Astrocyte (in vitro differentiated cells and primary cell): ENCODE results near the gene SDK1. TPM values are rescaled to one million over a fixed set of nuclear protein-coding genes. Genes with fewer than 3 reads are reported as not detected.

Source experiments
- DNase-seq: peaks from one replicate; pipeline ENCODE4 v3.0.0-alpha.2; 2010; ENCODE audit warnings: low read depth
- FAIRE-seq: peaks from 2 replicates; lab custom pipeline; 2011; peaks lifted over from hg19 to GRCh38; lab: Jason Lieb, UNC
- H2AFZ ChIP-seq: 2 replicates; pipeline ENCODE4 v1.6.0; 2012; ENCODE audit warnings: low read depth, low read length, inconsistent platforms
- H3K27ac ChIP-seq: 2 replicates; pipeline ENCODE4 v1.5.1; 2011; ENCODE audit warnings: low read depth, low read length, inconsistent platforms
- H3K27me3 ChIP-seq: 2 replicates; pipeline ENCODE4 v1.6.0; 2011; ENCODE audit warnings: low read length, inconsistent platforms; ENCODE audit not compliant: insufficient read depth
- H3K36me3 ChIP-seq: 2 replicates; pipeline ENCODE4 v1.5.1; 2011; ENCODE audit warnings: low read length, inconsistent platforms; ENCODE audit not compliant: insufficient read depth
- H3K4me1 ChIP-seq: 2 replicates; pipeline ENCODE4 v1.5.1; 2011; ENCODE audit warnings: low read length, inconsistent platforms; ENCODE audit not compliant: insufficient read depth
- H3K4me2 ChIP-seq: 2 replicates; pipeline ENCODE4 v1.6.0; 2012; ENCODE audit warnings: low read length, inconsistent platforms
- H3K4me3 ChIP-seq: 2 replicates; pipeline ENCODE4 v1.5.1; 2011; ENCODE audit warnings: low read depth, mild to moderate bottlenecking, low read length, inconsistent platforms; ENCODE audit not compliant: insufficient read depth
- H3K79me2 ChIP-seq: 2 replicates; pipeline ENCODE4 v1.6.0; 2012; ENCODE audit warnings: mild to moderate bottlenecking, low read length, inconsistent platforms; ENCODE audit not compliant: insufficient read depth
- H3K9ac ChIP-seq: 2 replicates; pipeline ENCODE4 v1.6.0; 2012; ENCODE audit warnings: mild to moderate bottlenecking, low read length, inconsistent platforms
- H3K9me3 ChIP-seq: 2 replicates; pipeline ENCODE4 v1.5.1; 2012; ENCODE audit warnings: low read depth, mild to moderate bottlenecking, low read length, inconsistent platforms; ENCODE audit not compliant: insufficient read depth
- H4K20me1 ChIP-seq: 2 replicates; pipeline ENCODE4 v1.6.0; 2012; ENCODE audit warnings: low read length, inconsistent platforms; ENCODE audit not compliant: insufficient read depth
- H3K27ac Mint-ChIP-seq: one replicate; pipeline ENCODE4 v1.8.0; 2021; ENCODE audit warnings: mild to moderate bottlenecking, mixed read lengths; ENCODE audit not compliant: unreplicated experiment
- H3K27me3 Mint-ChIP-seq: one replicate; pipeline ENCODE4 v1.8.0; 2021; ENCODE audit warnings: low read depth, mixed read lengths; ENCODE audit not compliant: unreplicated experiment
- H3K36me3 Mint-ChIP-seq: one replicate; pipeline ENCODE4 v1.8.0; 2021; ENCODE audit warnings: low read depth, mixed read lengths; ENCODE audit not compliant: unreplicated experiment
- H3K4me1 Mint-ChIP-seq: one replicate; pipeline ENCODE4 v1.8.0; 2021; ENCODE audit warnings: low read depth, mixed read lengths; ENCODE audit not compliant: unreplicated experiment
- H3K4me3 Mint-ChIP-seq: one replicate; pipeline ENCODE4 v1.8.0; 2021; ENCODE audit warnings: mild to moderate bottlenecking, moderate library complexity, mixed read lengths; ENCODE audit not compliant: unreplicated experiment
- H3K9me3 Mint-ChIP-seq: one replicate; pipeline ENCODE4 v1.8.0; 2021; ENCODE audit warnings: mild to moderate bottlenecking, mixed read lengths; ENCODE audit not compliant: unreplicated experiment
- EZH2 ChIP-seq: IDR thresholded peaks from 2 replicates; pipeline ENCODE4 v1.6.1; 2012; ENCODE audit warnings: mild to moderate bottlenecking, low read length, inconsistent platforms; ENCODE audit not compliant: insufficient read depth
- total RNA-seq: library from RNA; stranded (reverse); gene quantifications from 2 replicates; pipeline ENCODE4 v1.2.1, GENCODE V29; 2021
- TF ChIP-seq, protein P1 (sequence below): IDR thresholded peaks from 2 replicates; pipeline ENCODE4 v1.5.1; 2011; ENCODE audit warnings: low read depth, mild to moderate bottlenecking, inconsistent platforms, low read length, moderate library complexity; ENCODE audit not compliant: insufficient read depth

SDK1 gene
- total RNA-seq, 1 donor from 2014 or later = 4.2 TPM

DNA sequence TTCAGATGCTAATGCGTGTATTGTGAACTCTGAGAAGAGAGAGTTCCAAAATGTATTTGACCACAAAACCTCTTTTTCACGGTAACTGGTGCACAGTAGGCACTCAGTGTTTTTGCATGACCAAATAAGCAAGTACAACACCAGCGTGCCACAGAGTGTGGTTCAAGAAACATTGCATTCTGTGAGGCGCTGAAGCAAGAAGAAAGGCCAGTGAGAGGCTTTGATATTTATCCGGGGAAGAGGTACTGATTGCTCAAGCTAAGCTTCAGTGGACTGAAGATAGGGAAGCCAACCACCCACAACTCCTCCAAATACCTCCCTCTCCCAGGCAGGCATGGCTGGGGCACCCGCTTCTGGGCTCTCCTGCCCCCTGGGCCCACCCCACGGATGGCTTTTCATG is 611.2 kb downstream of the SDK1 start:
- H3K4me1 ChIP-seq = peaks cover 18% of the 10 kb centered on the region
- Mint-ChIP-seq H3K27ac (no peak overlapping the region), H3K4me3 (no peak overlapping the region), H3K36me3 (no peaks in the 10 kb centered on the region), H3K27me3 (no peaks in the 10 kb centered on the region), H3K9me3 (no peaks in the 10 kb centered on the region), H3K4me1 (peaks cover 24% of the 10 kb centered on the region)
- H3K79me2 ChIP-seq = no peaks in the 10 kb centered on the region
- H3K27me3 ChIP-seq = no peaks in the 10 kb centered on the region
- FAIRE-seq = no peak
- DNase-seq = no peak
- TF ChIP-seq EZH2 = no peak
- TF ChIP-seq, protein P1, sequence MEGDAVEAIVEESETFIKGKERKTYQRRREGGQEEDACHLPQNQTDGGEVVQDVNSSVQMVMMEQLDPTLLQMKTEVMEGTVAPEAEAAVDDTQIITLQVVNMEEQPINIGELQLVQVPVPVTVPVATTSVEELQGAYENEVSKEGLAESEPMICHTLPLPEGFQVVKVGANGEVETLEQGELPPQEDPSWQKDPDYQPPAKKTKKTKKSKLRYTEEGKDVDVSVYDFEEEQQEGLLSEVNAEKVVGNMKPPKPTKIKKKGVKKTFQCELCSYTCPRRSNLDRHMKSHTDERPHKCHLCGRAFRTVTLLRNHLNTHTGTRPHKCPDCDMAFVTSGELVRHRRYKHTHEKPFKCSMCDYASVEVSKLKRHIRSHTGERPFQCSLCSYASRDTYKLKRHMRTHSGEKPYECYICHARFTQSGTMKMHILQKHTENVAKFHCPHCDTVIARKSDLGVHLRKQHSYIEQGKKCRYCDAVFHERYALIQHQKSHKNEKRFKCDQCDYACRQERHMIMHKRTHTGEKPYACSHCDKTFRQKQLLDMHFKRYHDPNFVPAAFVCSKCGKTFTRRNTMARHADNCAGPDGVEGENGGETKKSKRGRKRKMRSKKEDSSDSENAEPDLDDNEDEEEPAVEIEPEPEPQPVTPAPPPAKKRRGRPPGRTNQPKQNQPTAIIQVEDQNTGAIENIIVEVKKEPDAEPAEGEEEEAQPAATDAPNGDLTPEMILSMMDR = no peak
- no peak overlapping the region for H2AFZ ChIP-seq
- no peaks in the 10 kb centered on the region for H3K9me3 ChIP-seq
- no peaks in the 10 kb centered on the region for H3K36me3 ChIP-seq
- H3K27ac ChIP-seq = peak overlapping the region; percentile 12
- H3K4me3 ChIP-seq = no peak overlapping the region
- no peak overlapping the region for H3K9ac ChIP-seq
- peak overlapping the region; percentile 32 for H3K4me2 ChIP-seq
- no peaks in the 10 kb centered on the region for H4K20me1 ChIP-seq

DNA sequence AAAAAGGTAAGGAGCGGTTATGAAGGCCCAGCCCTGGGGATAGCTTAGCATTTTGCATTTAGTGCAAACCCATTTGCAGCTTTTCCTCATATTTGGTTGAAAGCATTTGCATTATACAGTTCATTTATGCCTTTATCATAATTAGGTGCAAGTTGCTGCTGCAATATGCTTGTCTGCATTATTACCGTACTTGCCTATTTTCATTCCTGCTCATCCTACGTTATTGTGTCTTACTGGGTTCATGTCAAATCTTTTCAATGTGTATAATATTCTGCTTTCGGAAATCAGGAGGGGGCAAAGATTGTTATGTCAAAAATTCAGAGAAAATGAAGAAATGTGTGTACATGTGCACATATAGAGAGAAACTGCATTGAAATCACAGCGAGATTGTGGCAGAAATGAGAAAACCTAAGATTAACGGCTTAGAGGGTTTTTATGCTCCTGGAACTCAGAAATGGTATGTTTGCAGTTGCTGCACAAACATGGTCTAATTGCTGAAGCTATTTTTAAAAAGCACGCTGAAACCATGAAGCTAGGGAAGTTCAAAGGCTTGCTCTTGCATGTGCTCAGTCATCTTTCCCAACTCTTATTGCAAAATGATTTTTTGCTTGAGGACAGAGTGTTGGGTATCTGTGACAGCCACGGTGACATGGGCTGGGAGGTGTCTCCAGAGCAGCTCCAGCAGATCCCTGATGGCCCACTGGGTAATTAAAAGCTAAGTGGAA is 613.2 kb downstream of the SDK1 start:
- Histone ChIP-seq H2AFZ (no peak overlapping the region), H3K4me1 (peaks cover 18% of the 10 kb centered on the region), H3K9me3 (no peaks in the 10 kb centered on the region), H4K20me1 (no peaks in the 10 kb centered on the region), H3K9ac (no peak overlapping the region), H3K27ac (no peak overlapping the region), H3K4me3 (no peak overlapping the region), H3K79me2 (no peaks in the 10 kb centered on the region), H3K4me2 (no peak overlapping the region), H3K36me3 (no peaks in the 10 kb centered on the region), H3K27me3 (no peaks in the 10 kb centered on the region)
- peaks cover under 1% of the 10 kb centered on the region for H3K9me3 Mint-ChIP-seq
- H3K27me3 Mint-ChIP-seq = no peaks in the 10 kb centered on the region
- no peak overlapping the region for H3K4me3 Mint-ChIP-seq
- TF ChIP-seq EZH2 = no peak
- TF ChIP-seq, protein P1 = no peak
- FAIRE-seq (no peak), DNase-seq (no peak)
- H3K4me1 Mint-ChIP-seq = peaks cover 24% of the 10 kb centered on the region
- H3K27ac Mint-ChIP-seq = no peak overlapping the region
- no peaks in the 10 kb centered on the region for H3K36me3 Mint-ChIP-seq

DNA sequence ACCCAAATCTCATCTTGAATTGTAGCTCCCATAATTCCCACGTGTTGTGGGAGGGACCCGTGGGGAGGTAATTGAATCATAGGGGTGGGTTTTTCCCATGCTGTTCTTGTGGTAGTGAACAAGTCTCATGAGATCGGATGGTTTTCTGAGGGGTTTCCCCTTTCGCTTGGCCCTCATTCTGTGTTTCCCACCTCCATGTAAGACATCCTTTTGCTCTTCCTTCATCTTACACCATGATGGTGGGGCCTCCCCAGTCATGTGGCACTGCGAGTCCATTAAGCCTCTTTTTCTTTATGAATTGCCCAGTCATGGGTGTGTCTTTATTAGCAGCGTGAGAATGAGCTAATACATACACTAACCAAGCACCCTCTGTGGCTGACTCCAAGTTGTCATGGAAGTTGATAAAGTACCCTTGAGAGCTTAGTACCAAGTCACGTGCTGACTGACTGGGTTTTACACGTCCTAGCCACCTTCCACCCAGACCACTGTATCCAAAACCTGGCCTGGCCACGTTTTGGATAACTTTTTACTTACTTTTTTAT is 614.4 kb downstream of the SDK1 start:
- FAIRE-seq = no peak

More for the DNA sequence above, 614.4 kb downstream of the SDK1 start:
- Mint-ChIP-seq H3K27ac (peak overlapping the region; percentile 24), H3K4me3 (no peak overlapping the region), H3K27me3 (no peaks in the 10 kb centered on the region), H3K4me1 (peaks cover 20% of the 10 kb centered on the region), H3K9me3 (peaks cover 2% of the 10 kb centered on the region), H3K36me3 (no peaks in the 10 kb centered on the region)
- H3K36me3 ChIP-seq = no peaks in the 10 kb centered on the region
- no peaks in the 10 kb centered on the region for H3K9me3 ChIP-seq
- no peak overlapping the region for H3K4me3 ChIP-seq
- no peaks in the 10 kb centered on the region for H4K20me1 ChIP-seq
- no peak overlapping the region for H3K9ac ChIP-seq
- no peak for DNase-seq
- peaks cover 13% of the 10 kb centered on the region for H3K4me1 ChIP-seq
- H3K4me2 ChIP-seq = no peak overlapping the region
- no peaks in the 10 kb centered on the region for H3K27me3 ChIP-seq
- H3K79me2 ChIP-seq = no peaks in the 10 kb centered on the region
- no peak overlapping the region for H3K27ac ChIP-seq
- H2AFZ ChIP-seq = no peak overlapping the region
- no peak for TF ChIP-seq EZH2
- TF ChIP-seq, protein P1 = no peak
